Fibroblast of lung (primary cell): Measurements from ENCODE around the gene FGF3.

Experiments used
- CTCF ChIP-seq, 2 donors: IDR thresholded peaks in 1 of 2; conservative IDR thresholded peaks in 1 of 2; 1 replicate in 1 of 2; 2 replicates in 1 of 2; pipeline ENCODE4 v1.5.1; 2011 to 2012; ENCODE audit warnings: low read length in 2 of 2, control low read depth in 1 of 2, inconsistent platforms in 1 of 2, low read depth in 1 of 2, mild to moderate bottlenecking in 1 of 2
- EZH2 ChIP-seq: IDR thresholded peaks from 2 replicates; pipeline ENCODE4 v1.5.1; 2012; ENCODE audit warnings: low read length, control low read depth, mild to moderate bottlenecking; ENCODE audit errors: missing control alignments

GRCh38 chr11:69788956-69789355, 30.3 kb downstream of the FGF3 start:
- TF ChIP-seq CTCF (conservative IDR thresholded peaks at IDR 0.05 in 1 of 2, IDR thresholded peaks at IDR 0.05 in 1 of 2; ENCODE audit: low read depth in 1 of 2, low read length in 2 of 2) (no peak), EZH2 (no peak)
